K562 (cell line): ENCODE data around the gene TCF25. TPM values are rescaled to one million over a fixed set of nuclear protein-coding genes. Genes with fewer than 3 reads are reported as not detected.

Experiments
- BCOR ChIP-seq: fragments of 450-650 bp; IDR thresholded peaks from 2 replicates; pipeline ENCODE4 v1.6.1; 2016
- CBFB ChIP-seq: sonication (generic); formaldehyde crosslinking; IDR thresholded peaks from 2 replicates; pipeline ENCODE4 v1.4.0; 2020; ENCODE audit warnings: mild to moderate bottlenecking, missing genetic modification reagents
- ERF ChIP-seq: fragments of 450-650 bp; formaldehyde crosslinking; IDR thresholded peaks from 2 replicates; pipeline ENCODE4 v1.4.0; 2020; ENCODE audit warnings: mild to moderate bottlenecking, mixed read lengths
- FOXM1 ChIP-seq, 2 experiments: fragments of 450-650 bp in 1 of 2; sonication (generic) in 1 of 2; formaldehyde crosslinking in 1 of 2; IDR thresholded peaks; 2 replicates each; pipeline versions ENCODE4 v1.6.1 to v1.9.0; 2017 to 2022; ENCODE audit warnings: low read depth in 2 of 2, mild to moderate bottlenecking in 2 of 2, missing genetic modification reagents in 1 of 2, moderate library complexity in 1 of 2
- HCFC1 ChIP-seq: IDR thresholded peaks from 2 replicates; pipeline ENCODE4 v1.6.1; 2012; ENCODE audit warnings: low read depth, low read length, improper control_type of control experiment
- KLF13 ChIP-seq: fragments of 450-650 bp; IDR thresholded peaks from 2 replicates; pipeline ENCODE4 v1.6.1; 2016; ENCODE audit warnings: missing genetic modification characterization, low read depth, mild to moderate bottlenecking, missing compliant biosample characterization, moderate library complexity, borderline replicate concordance
- MNT ChIP-seq, 2 experiments: fragments of 450-650 bp; conservative IDR thresholded peaks; 2 replicates each; pipeline ENCODE4 v1.6.1; 2017; ENCODE audit warnings: mild to moderate bottlenecking in 2 of 2, moderate library complexity in 2 of 2
- NCOA4 ChIP-seq: fragments of 450-650 bp; IDR thresholded peaks from 2 replicates; pipeline ENCODE4 v1.6.1; 2018; ENCODE audit warnings: mild to moderate bottlenecking; ENCODE audit not compliant: partially characterized antibody
- NCOA6 ChIP-seq: fragments of 450-650 bp; IDR thresholded peaks from 2 replicates; pipeline ENCODE4 v1.6.1; 2017; ENCODE audit warnings: mild to moderate bottlenecking
- NFRKB ChIP-seq: fragments of 450-650 bp; IDR thresholded peaks from 2 replicates; pipeline ENCODE4 v1.6.1; 2016; ENCODE audit warnings: low read depth
- PHF21A ChIP-seq: fragments of 450-650 bp; IDR thresholded peaks from 2 replicates; pipeline ENCODE4 v1.6.1; 2017; ENCODE audit warnings: low read depth, borderline replicate concordance
- SFPQ ChIP-seq: fragments of 200-400 bp; formaldehyde crosslinking; IDR thresholded peaks from 2 replicates; pipeline ENCODE4 v1.6.1; 2017; ENCODE audit warnings: mild to moderate bottlenecking, low read depth, low read length, moderate library complexity
- SOX6 ChIP-seq: fragments of 450-650 bp; IDR thresholded peaks from 2 replicates; pipeline ENCODE4 v1.6.1; 2014; ENCODE audit warnings: mild to moderate bottlenecking
- SP1 ChIP-seq: sonication (generic); formaldehyde crosslinking; IDR thresholded peaks from 2 replicates; pipeline ENCODE4 v1.8.1; 2022; ENCODE audit warnings: mild to moderate bottlenecking, missing genetic modification reagents
- SRF ChIP-seq, 2 experiments: fragments of 250-450, 450-650 bp in 1 of 2; sonication (Bioruptor Pico) in 1 of 2; sonication (generic) in 1 of 2; formaldehyde crosslinking; IDR thresholded peaks; 2 replicates each; pipeline versions ENCODE4 v1.5.0 to v1.5.1; 2020 to 2022; ENCODE audit warnings: mild to moderate bottlenecking in 1 of 2, missing genetic modification reagents in 1 of 2
- SRSF1 ChIP-seq: fragments of 200-400 bp; formaldehyde crosslinking; IDR thresholded peaks from 2 replicates; pipeline ENCODE4 v1.6.1; 2017; ENCODE audit warnings: mild to moderate bottlenecking, low read depth, low read length, moderate library complexity
- ZBTB7A ChIP-seq: IDR thresholded peaks from 2 replicates; pipeline ENCODE4 v1.6.1; 2011; ENCODE audit warnings: low read depth, mild to moderate bottlenecking, low read length, moderate library complexity, borderline replicate concordance; ENCODE audit not compliant: control insufficient read depth
- ZFPM2 ChIP-seq: fragments of 250-450 bp; sonication (Bioruptor Pico); IDR thresholded peaks from 2 replicates; pipeline ENCODE4 v1.5.1; 2022; ENCODE audit warnings: mild to moderate bottlenecking
- ZNF24 ChIP-seq: fragments of 450-650 bp; IDR thresholded peaks from 2 replicates; pipeline ENCODE4 v1.6.1; 2016
- ZNF586 ChIP-seq: fragments of 450-650 bp; formaldehyde crosslinking; conservative IDR thresholded peaks from 2 replicates; pipeline ENCODE4 v1.4.0; 2020; ENCODE audit warnings: mild to moderate bottlenecking, moderate library complexity
- ZNF609 ChIP-seq: sonication (generic); formaldehyde crosslinking; IDR thresholded peaks from 2 replicates; pipeline ENCODE4 v1.8.1; 2023; ENCODE audit warnings: missing genetic modification reagents, mild to moderate bottlenecking, borderline replicate concordance
- polyA plus RNA-seq, 8 experiments: library from polyadenylated mRNA; depleted of rRNA in 4 of 8; stranded (reverse) in 5 of 8; unstranded in 3 of 8; fragments of >200 nt; fragmentation: Nextera tagmentation in 2 of 8; fragmentation: Illumina TruSeq in 1 of 8; extraction: Ambion mirVana in 2 of 8; extraction: Trizol in 1 of 8; gene quantifications; 2 replicates each; pipeline versions ENCODE4 v1.2.1 to v1.2.3, GENCODE V29; 2011 to 2014; ENCODE audit warnings: inconsistent platforms in 1 of 8, missing spikeins in 1 of 8
- total RNA-seq, 7 experiments: library from RNA; depleted of rRNA in 6 of 7; stranded (reverse); fragments of >200 nt in 6 of 7; fragmentation: Illumina TruSeq in 2 of 7; extraction: Trizol in 2 of 7; gene quantifications; 2 replicates each; pipeline versions ENCODE4 v1.2.1 to v1.2.3, GENCODE V29; 2011 to 2021; ENCODE audit warnings: low replicate concordance in 1 of 7

The TCF25 gene
- total and polyA plus RNA-seq, 9 of the 15 experiments (the other 6 are each of a cell fraction or from before 2014, with no cell fraction given) = 9.0 to 154 (median 83.8) TPM

GRCh38 chr16:89860747-89861304, 12.6 kb upstream of the TCF25 start (continued):
- no peak for TF ChIP-seq SFPQ
- TF ChIP-seq BCOR = 0 out of 2 replicates have a peak, but pooled peaks have one; percentile 23
- peak; percentile 80 for TF ChIP-seq SP1 (CRISPR knock-in tag)
- TF ChIP-seq FOXM1 (IDR thresholded peaks at IDR 0.05; ENCODE audit: low read depth) = no peak
- no peak for TF ChIP-seq FOXM1 (CRISPR knock-in tag; IDR thresholded peaks at IDR 0.05; ENCODE audit: low read depth)
- no peak for TF ChIP-seq ZFPM2
- no peak for TF ChIP-seq NCOA4
- TF ChIP-seq SRF (CRISPR knock-in tag; IDR thresholded peaks at IDR 0.05) = no peak; a peak in 1 of 4 replicates
- 0 out of 2 replicates have a peak, but pooled peaks have one; percentile 31 for TF ChIP-seq ZNF609 (CRISPR knock-in tag)
- TF ChIP-seq HCFC1 = 0 out of 2 replicates have a peak, but pooled peaks have one; percentile 20
- TF ChIP-seq NCOA6 = no peak
- peak; percentile 52; the same call in 1 of the 2 replicates for TF ChIP-seq ZBTB7A
- TF ChIP-seq ERF (CRISPR knock-in tag) = no peak
- TF ChIP-seq SOX6 = 0 out of 2 replicates have a peak, but pooled peaks have one; percentile 18
- TF ChIP-seq PHF21A = no peak
- TF ChIP-seq KLF13 = 0 out of 2 replicates have a peak, but pooled peaks have one; percentile 70
- no peak for TF ChIP-seq ZNF586
- TF ChIP-seq MNT (conservative IDR thresholded peaks at IDR 0.05) = peak in 1 of 2 experiments; percentile 60; a peak in 2 of 4 replicates
- no peak for TF ChIP-seq CBFB
- TF ChIP-seq NFRKB = no peak
- no peak for TF ChIP-seq SRSF1
- TF ChIP-seq ZNF24 = 0 out of 2 replicates have a peak, but pooled peaks have one; percentile 21
